ENCODE measurements around the gene PHRF1. TPM values are rescaled to one million over a fixed set of nuclear protein-coding genes. Genes with fewer than 3 reads are reported as not detected.
A peak's percentile ranks its signal among the peaks of the same experiment; 100 is the strongest.
"Not testable (repeated sequence)": the region's sequence is repeated elsewhere in the genome, so short reads cannot be mapped to it uniquely, and the experiment has no call there.

The PHRF1 gene
- total RNA-seq, 1 experiment from 2014 or later, result 55.2 TPM

GRCh38 chr11:562046-562645 lies 14.1 kb upstream of the PHRF1 start:
- Histone ChIP-seq H3K27me3 (no peaks in the 10 kb centered on the region), H3K36me3 (no peaks in the 10 kb centered on the region; the same call in none of the 2 replicates), H3K9me3 (no peaks in the 10 kb centered on the region), H3K4me3 (no peak overlapping the region)
- no peak for DNase-seq

GRCh38 chr11:563066-563811 lies 13.0 kb upstream of the PHRF1 start:
- Histone ChIP-seq H3K27me3 (no peaks in the 10 kb centered on the region), H3K4me3 (no peak overlapping the region), H3K36me3 (no peaks in the 10 kb centered on the region; the same call in none of the 2 replicates), H3K9me3 (no peaks in the 10 kb centered on the region)
- DNase-seq, result no peak

- no peaks in the 10 kb centered on the region for H3K27me3 ChIP-seq
- H3K9me3 ChIP-seq, result no peaks in the 10 kb centered on the region
- H3K4me3 ChIP-seq, result no peak overlapping the region
- H3K36me3 ChIP-seq, result no peaks in the 10 kb centered on the region; the same call in none of the 2 replicates
- no peak for DNase-seq
Measured at GRCh38 chr11:563812-564578, 12.3 kb upstream of the PHRF1 start.

GRCh38 chr11:565921-566509 lies 10.3 kb upstream of the PHRF1 start:
- no peaks in the 10 kb centered on the region; the same call in none of the 2 replicates for H3K36me3 ChIP-seq
- no peaks in the 10 kb centered on the region for H3K9me3 ChIP-seq
- H3K4me3 ChIP-seq, result no peak overlapping the region
- no peaks in the 10 kb centered on the region for H3K27me3 ChIP-seq
- DNase-seq, result no peak

GRCh38 chr11:567011-567628 lies 9.2 kb upstream of the PHRF1 start:
- no peak for DNase-seq
- Histone ChIP-seq H3K36me3 (no peaks in the 10 kb centered on the region; the same call in none of the 2 replicates), H3K4me3 (peak overlapping the region; percentile 67), H3K9me3 (no peaks in the 10 kb centered on the region), H3K27me3 (no peaks in the 10 kb centered on the region)

GRCh38 chr11:567629-568292 lies 8.5 kb upstream of the PHRF1 start:
- H3K27me3 ChIP-seq, result no peaks in the 10 kb centered on the region
- H3K4me3 ChIP-seq, result peak overlapping the region; percentile 67
- no peaks in the 10 kb centered on the region; the same call in none of the 2 replicates for H3K36me3 ChIP-seq
- no peaks in the 10 kb centered on the region for H3K9me3 ChIP-seq
- no peak for DNase-seq

GRCh38 chr11:568306-569157 lies 7.7 kb upstream of the PHRF1 start:
- Histone ChIP-seq H3K4me3 (peak overlapping the region; percentile 86), H3K27me3 (no peaks in the 10 kb centered on the region), H3K36me3 (no peaks in the 10 kb centered on the region; the same call in none of the 2 replicates), H3K9me3 (no peaks in the 10 kb centered on the region)
- peak; percentile 97 for DNase-seq

- Histone ChIP-seq H3K36me3 (no peaks in the 10 kb centered on the region; the same call in none of the 2 replicates), H3K9me3 (no peaks in the 10 kb centered on the region), H3K4me3 (peak overlapping the region; percentile 86), H3K27me3 (no peaks in the 10 kb centered on the region)
- DNase-seq, result peak; percentile 56
Measured at GRCh38 chr11:569158-569885, 6.9 kb upstream of the PHRF1 start.

- Histone ChIP-seq H3K4me3 (no peak overlapping the region), H3K27me3 (no peaks in the 10 kb centered on the region), H3K9me3 (peaks cover 2% of the 10 kb centered on the region; the same call in 1 of the 2 replicates), H3K36me3 (peaks cover under 1% of the 10 kb centered on the region)
- DNase-seq, result no peak
Measured at GRCh38 chr11:571802-572185, 4.5 kb upstream of the PHRF1 start.

GRCh38 chr11:573146-573759 lies 3.0 kb upstream of the PHRF1 start:
- Histone ChIP-seq H3K27me3 (no peaks in the 10 kb centered on the region), H3K36me3 (peaks cover 15% of the 10 kb centered on the region), H3K9me3 (peaks cover 2% of the 10 kb centered on the region; the same call in 1 of the 2 replicates), H3K4me3 (no peak overlapping the region)
- DNase-seq, result no peak

- not testable (repeated sequence) for H3K9me3 ChIP-seq, H3K4me3 ChIP-seq, H3K27me3 ChIP-seq, DNase-seq
- peaks cover 21% of the 10 kb centered on the region for H3K36me3 ChIP-seq
Measured at GRCh38 chr11:574031-574570, 2.2 kb upstream of the PHRF1 start.

GRCh38 chr11:574632-575312 lies 1.5 kb upstream of the PHRF1 start:
- Histone ChIP-seq H3K4me3 (peak overlapping the region; percentile 80), H3K36me3 (peaks cover 27% of the 10 kb centered on the region), H3K27me3 (no peaks in the 10 kb centered on the region), H3K9me3 (peaks cover 2% of the 10 kb centered on the region; the same call in 1 of the 2 replicates)
- no peak for DNase-seq

GRCh38 chr11:575313-575995 lies 816 bp upstream of the PHRF1 start:
- DNase-seq, result peak; percentile 56
- Histone ChIP-seq H3K36me3 (peaks cover 34% of the 10 kb centered on the region), H3K4me3 (peak overlapping the region; percentile 80), H3K27me3 (no peaks in the 10 kb centered on the region), H3K9me3 (peaks cover 2% of the 10 kb centered on the region; the same call in 1 of the 2 replicates)
